Subcutaneous adipose tissue (tissue), 4 donors: Measurements from ENCODE around the gene UTS2R. TPM values are rescaled to one million over a fixed set of nuclear protein-coding genes. Genes with fewer than 3 reads are reported as not detected.

Source experiments
- total RNA-seq, 4 donors: library from RNA; depleted of rRNA; stranded (reverse); fragments of >200 nt; gene quantifications; one replicate each; pipeline ENCODE4 v1.1.0, GENCODE V29; 2016
- TF ChIP-seq, protein P1 (sequence below): fragments of 450-650 bp; IDR thresholded peaks from one replicate; pipeline ENCODE4 v1.5.1; 2016; ENCODE audit warnings: low read depth, mild to moderate bottlenecking, control low read depth, antibody characterized with exemption, moderate library complexity

The UTS2R gene
- total RNA-seq, 4 donors from 2014 or later: not detected

DNA sequence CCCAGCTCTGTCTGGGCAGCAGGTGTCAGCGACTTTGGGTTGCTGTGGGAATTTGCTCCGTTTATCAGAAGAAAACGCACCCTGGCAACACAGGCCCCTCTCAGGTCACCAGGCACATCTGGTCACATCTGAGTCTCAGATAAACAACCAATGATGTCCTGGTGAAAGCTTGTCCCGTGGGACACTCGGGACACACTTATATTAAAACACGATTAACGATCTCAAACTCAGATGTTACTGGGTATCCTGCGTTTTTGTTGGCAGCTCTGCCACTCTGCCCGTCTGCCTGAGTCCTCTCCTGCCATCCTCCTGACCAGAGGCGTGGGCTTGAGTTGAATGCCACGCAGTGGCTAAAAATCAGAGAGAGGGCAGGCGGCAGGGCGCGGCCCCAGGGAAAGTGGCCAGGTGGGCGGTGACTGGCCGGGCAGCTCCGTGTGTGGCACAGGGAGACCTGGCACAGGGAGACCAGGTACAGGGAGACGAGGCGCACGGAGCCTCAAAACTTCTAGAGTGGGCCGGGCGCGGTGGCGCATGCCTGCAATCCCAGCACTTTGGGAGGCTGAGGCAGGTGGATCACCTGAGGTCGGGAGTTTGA lies 40.1 kb upstream of the UTS2R start:
- TF ChIP-seq, protein P1, sequence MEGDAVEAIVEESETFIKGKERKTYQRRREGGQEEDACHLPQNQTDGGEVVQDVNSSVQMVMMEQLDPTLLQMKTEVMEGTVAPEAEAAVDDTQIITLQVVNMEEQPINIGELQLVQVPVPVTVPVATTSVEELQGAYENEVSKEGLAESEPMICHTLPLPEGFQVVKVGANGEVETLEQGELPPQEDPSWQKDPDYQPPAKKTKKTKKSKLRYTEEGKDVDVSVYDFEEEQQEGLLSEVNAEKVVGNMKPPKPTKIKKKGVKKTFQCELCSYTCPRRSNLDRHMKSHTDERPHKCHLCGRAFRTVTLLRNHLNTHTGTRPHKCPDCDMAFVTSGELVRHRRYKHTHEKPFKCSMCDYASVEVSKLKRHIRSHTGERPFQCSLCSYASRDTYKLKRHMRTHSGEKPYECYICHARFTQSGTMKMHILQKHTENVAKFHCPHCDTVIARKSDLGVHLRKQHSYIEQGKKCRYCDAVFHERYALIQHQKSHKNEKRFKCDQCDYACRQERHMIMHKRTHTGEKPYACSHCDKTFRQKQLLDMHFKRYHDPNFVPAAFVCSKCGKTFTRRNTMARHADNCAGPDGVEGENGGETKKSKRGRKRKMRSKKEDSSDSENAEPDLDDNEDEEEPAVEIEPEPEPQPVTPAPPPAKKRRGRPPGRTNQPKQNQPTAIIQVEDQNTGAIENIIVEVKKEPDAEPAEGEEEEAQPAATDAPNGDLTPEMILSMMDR: no peak

DNA sequence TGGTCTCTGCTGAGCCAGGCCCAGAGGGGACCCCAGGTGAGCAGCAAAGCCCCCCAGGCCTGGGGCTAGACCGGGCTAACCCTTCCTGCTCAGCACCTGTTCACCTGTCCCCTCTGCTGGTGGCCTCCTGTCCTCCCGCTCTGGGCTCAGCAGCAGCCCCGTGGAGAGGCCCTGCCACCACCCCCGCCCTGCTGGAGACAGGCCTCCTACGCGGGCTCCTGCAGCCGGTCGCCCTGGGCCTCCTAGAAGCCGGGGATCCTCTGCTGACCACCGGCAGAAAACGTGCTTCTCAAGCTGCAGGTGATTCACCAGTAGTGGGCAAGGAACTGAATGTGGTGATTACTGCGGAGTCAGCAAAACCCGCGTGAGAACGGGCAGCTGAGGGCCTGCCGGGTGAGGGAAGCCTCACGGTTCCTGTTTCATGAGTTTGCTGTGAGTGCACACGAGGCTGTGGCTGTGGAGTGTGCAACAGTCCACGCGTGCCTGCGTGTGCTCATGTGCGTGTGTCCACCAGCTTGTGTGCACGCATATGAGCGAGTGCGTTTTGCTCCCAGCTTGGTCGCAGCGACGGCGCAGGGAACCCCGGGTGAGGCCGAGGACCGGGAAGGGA lies 38.8 kb upstream of the UTS2R start:
- TF ChIP-seq, protein P1: no peak

DNA sequence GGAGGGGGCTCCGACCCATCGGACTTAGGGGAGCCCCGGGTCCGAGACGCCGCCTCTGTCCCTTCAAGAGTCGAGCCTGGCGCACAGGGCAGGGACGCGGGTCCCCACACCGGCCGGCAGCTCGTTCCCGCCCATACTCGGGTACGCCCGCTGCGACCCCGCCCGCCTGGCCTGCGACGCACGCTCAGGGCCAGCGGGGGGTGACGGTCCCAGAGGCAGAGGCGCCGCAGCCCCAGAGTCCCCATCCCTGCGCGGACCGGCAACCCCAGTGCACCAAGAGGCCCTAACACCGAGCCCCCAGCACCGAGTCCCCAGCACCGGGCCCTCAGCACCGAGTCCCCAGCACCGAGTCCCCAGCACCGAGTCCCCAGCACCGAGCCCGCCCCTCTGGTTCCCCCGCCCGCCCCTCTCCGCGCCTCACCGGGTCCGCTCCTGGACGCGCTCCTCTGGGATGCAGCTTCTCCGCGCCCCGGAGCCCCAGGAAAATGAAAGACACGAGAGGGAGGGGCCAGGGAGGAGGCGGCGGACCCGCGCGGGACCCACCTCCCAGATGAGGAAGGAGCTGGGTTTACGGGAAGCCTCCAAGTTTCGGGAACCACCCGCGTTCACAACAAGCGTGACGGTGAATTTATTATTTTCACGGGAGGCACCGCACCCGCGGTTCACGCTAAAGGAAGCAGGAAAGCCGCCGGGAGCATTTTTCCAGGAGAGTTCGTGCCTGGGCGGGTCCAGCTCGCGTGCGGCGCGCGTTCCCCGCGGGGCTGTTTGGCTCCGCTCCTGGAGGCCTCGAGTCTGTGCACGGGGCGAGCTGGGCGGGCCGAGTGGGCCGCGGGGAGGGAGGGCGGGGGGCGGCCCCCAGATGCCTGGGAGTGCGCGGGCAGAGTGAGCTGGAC lies 38.0 kb upstream of the UTS2R start, which contains the start of gene SECTM1:
Gene SECTM1 (minus strand): TSS at position 488 of the 893 bp plus-strand sequence. CDS start 6,526 bp downstream, outside the sequence.
- TF ChIP-seq, protein P1: no peak

DNA sequence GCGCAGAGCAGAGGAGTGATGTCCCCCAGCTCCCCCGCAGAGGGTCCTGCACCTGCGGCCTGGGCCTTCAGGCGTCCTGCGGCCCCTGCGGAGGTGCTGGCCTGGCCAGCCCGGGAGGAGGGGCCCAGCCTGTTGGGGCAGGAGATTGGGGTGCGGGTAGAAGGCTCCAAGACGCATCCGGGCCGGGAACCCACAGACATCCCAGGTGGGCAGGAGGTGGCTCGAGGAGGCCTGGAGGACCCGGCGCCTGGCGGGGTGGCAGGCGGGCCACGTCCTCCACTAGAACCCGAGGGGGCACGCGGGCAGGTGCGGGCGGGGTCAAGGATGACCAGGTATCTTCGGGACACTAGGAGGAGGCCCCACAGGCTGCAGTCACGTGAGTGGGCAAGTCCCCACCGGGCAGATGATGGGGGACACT lies 37.4 kb upstream of the UTS2R start:
- TF ChIP-seq, protein P1: no peak

DNA sequence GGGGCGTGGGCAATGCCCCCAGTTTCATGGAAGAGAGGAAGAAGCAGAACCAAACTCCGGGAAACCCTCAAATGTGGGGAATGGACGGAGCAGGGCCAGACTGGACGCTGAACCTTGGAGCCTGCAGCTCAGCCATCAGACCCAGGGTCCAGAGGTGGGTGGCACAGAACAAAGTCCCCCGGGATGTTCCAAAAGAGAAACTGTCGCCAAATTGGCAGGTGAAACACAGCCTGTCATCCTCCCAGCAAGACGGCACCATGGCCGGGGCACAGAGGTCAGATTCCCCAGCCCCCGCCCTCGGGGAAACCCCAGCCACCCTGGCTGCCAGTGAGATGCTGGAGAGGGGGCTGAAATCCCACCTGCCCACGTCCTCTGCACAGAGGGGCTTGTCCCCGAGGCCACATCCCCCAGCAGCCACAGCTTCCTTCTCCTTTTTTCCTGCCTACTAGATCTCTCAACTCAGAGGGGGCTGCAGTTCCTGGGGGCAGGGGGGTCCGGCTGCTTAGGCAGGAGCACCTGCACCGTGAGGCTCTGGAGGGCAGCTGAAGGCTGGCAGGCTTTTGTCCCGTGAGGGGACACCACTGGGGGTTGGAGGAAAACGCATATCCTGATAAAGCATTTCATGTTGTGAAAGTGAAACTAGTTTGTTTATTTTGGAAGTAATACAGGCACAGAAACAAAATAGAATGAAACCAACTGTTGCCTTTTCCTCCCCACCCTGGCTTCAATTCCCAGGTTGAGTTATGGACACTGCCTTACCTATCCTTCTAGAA lies 36.8 kb upstream of the UTS2R start:
- TF ChIP-seq, protein P1: no peak

DNA sequence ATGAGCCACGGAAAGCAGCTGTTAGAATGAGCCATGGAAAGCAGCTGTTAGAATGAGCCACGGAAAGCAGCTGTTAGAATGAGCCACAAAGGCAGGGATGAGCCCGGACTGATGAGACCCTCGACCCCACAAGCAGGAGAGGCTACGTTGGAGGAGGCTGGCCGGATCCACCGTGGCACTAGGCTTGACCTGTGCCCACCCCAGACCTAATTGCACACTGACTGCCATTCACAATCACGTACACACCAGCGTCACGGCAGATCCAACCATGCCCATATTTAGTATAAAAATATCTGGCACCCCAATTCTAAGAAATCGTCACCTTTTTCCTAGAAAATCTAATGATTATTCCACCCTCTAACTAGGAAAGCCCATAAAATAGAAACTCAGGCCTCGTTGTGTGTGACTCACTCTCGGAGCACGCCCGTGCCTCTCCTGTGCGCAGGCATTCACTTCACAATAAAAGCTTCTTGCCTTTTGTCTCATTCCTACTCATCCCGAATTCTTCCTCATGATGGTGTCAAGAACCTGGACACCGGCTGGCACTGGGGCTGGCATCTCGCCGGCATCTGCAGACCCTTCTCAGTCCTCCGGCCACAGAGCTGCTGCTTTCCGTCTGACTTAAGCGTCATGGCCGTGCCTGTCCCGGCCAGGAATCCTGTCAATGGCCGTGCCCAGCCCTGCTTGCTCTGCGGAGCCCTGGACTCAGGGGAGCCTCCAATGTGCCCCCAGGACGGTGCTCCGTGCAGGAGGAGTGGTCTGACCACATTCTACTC lies 32.5 kb upstream of the UTS2R start:
- TF ChIP-seq, protein P1: no peak
